B cell (primary cell): ENCODE results near the gene NUDT14.

Experiments
- CTCF ChIP-seq: fragments of 200-600 bp; IDR thresholded peaks from one replicate; pipeline ENCODE4 v1.8.0; 2022; ENCODE audit warnings: antibody characterized with exemption, mild to moderate bottlenecking
- EZH2 ChIP-seq: IDR thresholded peaks from 2 replicates; pipeline ENCODE4 v1.6.1; 2012; ENCODE audit warnings: borderline replicate concordance, low read depth, mild to moderate bottlenecking, moderate library complexity, low read length; ENCODE audit not compliant: insufficient read depth, poor library complexity, severe bottlenecking

DNA sequence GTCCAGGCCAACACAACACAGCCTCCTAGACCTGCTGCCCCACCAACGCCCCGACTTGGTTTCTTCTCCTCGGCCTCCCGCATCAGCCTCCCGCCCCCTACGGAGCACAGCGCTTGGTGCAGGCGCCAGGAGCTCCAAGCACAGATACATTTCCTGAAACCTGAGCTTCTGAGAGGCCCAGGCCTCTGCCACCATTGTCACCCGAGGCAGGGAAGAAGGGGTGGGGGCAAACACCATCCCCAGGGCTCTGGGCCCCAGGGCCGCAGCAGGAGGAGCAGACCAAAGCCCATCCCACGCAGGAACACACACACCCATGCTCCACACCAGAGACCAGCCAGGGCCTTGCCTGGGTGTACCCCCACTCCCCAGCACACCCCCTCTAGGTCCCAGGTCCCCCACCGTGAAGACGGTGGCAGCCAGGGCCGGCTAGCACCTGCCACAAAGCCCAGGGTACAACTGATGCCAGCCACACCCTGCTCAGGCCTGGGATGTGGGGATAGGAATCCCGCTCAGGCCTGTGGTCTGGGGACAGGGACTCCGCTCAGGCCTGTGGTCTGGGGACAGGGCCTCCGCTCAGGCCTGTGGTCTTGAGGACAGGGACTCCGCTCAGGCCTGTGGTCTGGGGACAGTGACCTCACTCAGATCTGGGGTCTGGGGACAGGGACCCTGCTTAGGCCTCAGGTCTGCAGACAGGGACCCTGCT is 17.9 kb downstream of the NUDT14 start:
- TF ChIP-seq CTCF (no peak), EZH2 (no peak)
